Measurements from ENCODE around the gene PHLPP1.
"Not testable (repeated sequence)": the region's sequence is repeated elsewhere in the genome, so short reads cannot be mapped to it uniquely, and the experiment has no call there.

Gene PHLPP1

DNA sequence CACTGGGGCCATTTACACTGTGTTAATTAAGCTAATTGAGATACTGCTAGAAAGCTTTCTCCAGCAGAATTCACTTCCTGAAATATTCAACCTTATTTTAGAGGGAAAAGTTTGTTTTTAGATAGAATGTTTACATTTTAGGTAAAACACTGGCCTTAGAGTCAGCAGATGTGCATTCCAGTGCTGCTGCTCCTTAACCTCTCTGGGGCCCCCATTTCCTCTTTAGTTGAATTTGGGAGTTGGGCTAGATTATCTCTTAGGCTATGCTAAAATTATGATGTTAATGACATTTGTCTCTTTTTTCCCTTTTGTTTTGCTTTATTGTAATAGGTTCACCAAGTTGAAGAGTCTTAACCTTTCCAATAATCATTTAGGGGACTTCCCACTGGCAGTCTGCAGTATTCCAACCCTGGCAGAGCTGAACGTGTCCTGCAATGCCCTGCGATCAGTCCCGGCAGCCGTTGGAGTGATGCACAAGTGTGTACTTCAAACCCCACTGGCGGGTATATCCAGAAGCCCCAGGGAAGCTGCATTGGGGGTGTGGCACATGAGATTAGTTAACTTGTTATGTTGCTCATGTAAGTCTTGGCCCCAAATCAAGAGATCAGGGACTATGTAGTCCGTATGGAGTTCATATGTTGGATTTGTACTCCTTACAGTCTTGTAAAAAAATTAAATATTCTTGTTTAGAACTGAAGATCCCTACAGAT, 179.5 kb downstream of the PHLPP1 start:
- DNase-seq (ENCODE audit: low read depth), result no peak

GRCh38 chr18:62897153-62897552, 181.8 kb downstream of the PHLPP1 start:
- DNase-seq (ENCODE audit: low read depth), result no peak

GRCh38 chr18:62898359-62898758, 183.0 kb downstream of the PHLPP1 start:
- no peak for DNase-seq (ENCODE audit: low read depth)

- no peak for DNase-seq (ENCODE audit: low read depth)
These were observed 184.2 kb downstream of the PHLPP1 start for GRCh38 chr18:62899534-62899933.

GRCh38 chr18:62900132-62900883, 185.0 kb downstream of the PHLPP1 start:
- DNase-seq (ENCODE audit: low read depth), result no peak

DNA sequence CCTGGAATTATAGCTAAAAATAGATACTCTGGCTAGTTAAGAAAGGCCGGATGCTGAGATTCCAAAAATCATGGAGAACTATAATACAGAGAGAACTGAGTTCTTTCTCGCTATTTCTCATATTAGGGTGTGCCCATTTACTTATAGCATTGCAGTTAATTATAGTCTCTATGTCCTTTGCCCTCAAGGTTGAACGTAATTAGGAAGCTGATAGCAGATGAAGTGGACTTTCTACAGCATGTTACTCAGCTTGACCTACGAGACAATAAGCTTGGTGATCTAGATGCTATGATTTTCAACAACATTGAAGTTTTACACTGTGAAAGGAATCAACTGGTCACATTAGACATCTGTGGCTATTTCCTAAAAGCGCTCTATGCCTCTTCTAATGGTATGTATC, 187.4 kb downstream of the PHLPP1 start:
- DNase-seq (ENCODE audit: low read depth), result no peak

DNA sequence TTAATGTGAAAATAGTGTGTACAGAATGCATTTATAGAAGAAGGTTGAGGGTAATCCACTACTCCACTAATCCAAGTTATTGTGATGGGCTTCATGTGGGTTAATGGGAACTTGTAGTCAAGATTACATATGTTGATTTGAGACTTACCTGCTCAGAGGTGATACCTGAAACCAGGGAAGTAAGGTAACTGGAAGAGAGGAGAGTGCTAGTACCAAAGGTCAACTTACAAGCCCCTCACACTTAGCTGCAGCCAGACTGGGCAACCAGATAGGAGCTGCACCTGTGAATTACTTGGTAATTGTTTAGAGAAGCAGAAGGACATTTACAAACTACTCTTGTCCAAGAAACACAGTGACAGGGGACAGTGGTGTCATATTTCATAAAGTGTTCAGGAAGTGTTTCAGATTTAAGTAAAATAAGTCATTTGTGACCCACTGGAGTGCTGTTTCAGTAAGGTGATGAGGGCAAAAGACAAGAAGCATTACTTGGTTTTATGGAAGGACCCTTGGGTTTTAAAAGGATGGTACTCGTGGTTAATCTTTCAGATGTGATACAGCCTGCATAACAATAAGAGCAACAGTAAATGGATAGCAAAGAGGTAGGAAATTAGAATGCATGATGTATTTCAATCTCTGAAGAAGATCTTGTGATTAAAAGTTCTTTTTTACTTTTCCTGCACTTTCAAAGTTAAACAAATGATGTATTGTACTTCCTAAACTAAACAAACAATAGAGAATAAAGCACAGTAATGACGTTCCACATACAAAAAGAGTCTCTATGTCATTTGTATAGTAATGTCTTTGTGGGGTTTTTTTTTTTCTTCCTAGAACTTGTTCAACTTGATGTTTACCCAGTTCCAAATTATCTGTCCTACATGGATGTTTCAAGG, 189.3 kb downstream of the PHLPP1 start:
- no peak for DNase-seq (ENCODE audit: low read depth)

- no peak for DNase-seq (ENCODE audit: low read depth)
These were observed 197.5 kb downstream of the PHLPP1 start for GRCh38 chr18:62912885-62913284.

GRCh38 chr18:62913824-62914223, 198.5 kb downstream of the PHLPP1 start:
- not testable (repeated sequence) for DNase-seq (ENCODE audit: low read depth)

- no peak for DNase-seq (ENCODE audit: low read depth)
These were observed 199.6 kb downstream of the PHLPP1 start for GRCh38 chr18:62914871-62915392.

DNA sequence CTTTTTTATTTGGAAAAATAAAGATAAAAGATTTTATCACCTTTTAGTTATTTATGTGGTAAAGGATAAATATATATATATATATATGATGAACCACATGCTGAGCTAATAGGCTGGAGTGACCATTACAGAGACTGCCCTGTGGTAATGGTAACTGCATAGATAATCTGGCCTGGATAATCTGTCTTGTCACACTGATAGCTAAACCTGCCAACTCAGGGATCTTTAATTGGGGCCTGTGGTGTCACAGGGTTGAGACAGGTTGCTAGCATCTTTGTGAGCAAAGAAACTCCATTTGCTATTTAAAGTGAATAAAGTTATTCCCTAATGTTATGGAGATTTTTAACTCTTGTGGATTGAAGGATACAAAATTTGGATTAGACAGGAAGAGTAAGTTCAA, 203.0 kb downstream of the PHLPP1 start:
- no peak for DNase-seq (ENCODE audit: low read depth)

DNA sequence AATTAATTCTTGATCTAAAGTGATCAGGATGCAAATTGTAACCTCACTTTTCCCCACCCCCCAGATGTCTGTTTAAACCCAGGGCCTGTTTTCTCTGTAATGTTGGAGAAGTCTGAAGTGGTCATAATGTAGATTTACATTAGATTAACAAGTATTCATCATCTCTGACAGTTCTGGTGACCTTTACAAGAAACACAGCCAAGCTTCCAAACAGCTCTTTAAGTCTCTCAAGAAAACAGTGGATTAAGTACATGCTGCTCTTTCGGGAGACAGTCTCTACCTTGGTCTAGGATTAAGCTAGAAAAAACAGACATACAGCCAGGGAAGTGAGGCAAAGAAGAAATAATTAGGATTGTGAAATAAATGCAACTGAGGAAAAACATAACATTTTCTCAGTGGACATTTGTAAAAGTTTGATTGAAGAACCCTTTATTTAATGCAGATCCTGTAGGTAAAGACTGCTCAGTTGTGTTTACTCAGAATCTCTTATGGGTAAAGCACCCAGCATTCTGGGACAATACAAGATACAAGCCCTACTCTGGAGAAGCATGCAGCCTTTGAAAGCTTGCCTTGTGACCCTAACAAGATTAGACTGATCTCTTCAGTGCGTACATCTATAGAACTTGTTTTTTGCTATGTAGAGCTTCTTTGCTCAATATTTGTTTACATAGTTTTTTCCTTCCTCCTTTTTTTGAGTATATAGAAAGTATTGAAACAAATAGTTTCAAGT, 203.9 kb downstream of the PHLPP1 start:
- DNase-seq (ENCODE audit: low read depth), result no peak

DNA sequence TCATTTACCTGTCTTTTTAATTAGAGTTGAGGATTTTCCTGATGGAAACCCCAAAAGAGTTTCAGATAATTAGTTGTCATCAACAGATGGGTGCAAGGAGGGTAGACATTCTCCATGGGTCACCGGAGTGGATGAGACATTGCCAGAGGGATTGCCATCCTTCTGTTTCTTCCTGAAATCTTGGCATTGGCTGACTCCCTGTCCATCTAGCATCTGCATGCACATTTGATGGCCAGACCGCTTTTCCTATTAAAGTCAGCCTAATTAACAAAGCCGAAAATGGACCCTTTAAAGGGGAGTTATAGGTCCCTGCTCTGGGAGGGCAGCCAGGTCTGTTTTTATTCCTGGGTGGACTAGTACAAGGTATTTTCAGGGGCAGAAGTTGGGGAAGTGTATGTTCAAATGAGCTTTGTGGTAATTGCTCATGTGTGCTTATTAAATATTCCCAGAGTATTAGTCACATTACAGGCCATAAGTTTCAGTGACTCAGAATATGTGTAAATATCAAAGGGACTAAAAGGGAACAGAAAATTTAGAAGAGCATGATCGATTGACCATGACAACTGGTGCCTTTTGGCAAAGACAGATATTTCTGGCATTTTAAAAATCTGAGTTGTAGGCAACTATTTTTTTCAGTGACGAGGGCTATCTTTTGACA, 209.8 kb downstream of the PHLPP1 start:
- DNase-seq (ENCODE audit: low read depth), result no peak

GRCh38 chr18:62928326-62928725, 213.0 kb downstream of the PHLPP1 start:
- no peak for DNase-seq (ENCODE audit: low read depth)

- no peak for DNase-seq (ENCODE audit: low read depth)
These were observed 218.0 kb downstream of the PHLPP1 start for GRCh38 chr18:62933261-62933887.

GRCh38 chr18:62935994-62936393, 220.7 kb downstream of the PHLPP1 start:
- no peak for DNase-seq (ENCODE audit: low read depth)

GRCh38 chr18:62937065-62937464, 221.7 kb downstream of the PHLPP1 start:
- no peak for DNase-seq (ENCODE audit: low read depth)

- no peak for DNase-seq (ENCODE audit: low read depth)
These were observed 222.7 kb downstream of the PHLPP1 start for GRCh38 chr18:62938006-62938405.

GRCh38 chr18:62938487-62938886, 223.1 kb downstream of the PHLPP1 start:
- DNase-seq (ENCODE audit: low read depth), result no peak

- DNase-seq (ENCODE audit: low read depth), result no peak
These were observed 224.1 kb downstream of the PHLPP1 start for GRCh38 chr18:62939433-62939832.

DNA sequence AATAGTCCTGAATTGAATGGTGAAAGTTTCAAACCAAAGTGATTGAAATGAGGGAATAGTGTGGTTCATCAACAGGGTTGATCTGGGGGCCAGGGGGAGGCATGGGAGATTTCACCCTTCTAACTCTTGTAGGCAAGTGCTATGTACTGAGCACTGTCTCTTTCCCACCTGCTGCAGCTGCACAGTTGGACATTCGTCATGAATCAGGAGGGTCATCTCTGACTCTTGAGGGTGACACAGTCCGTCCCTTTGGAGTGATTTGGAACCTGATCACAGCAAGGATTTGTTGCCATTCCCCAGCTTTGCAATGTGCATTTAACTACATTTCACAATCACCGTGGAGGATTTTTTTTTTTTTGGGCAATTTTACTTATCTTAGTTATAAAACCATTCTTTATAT, 224.6 kb downstream of the PHLPP1 start:
- no peak for DNase-seq (ENCODE audit: low read depth)
